Ovary (tissue), 9 donors: ENCODE data around the gene KIF15. TPM values are rescaled to one million over a fixed set of nuclear protein-coding genes. Genes with fewer than 3 reads are reported as not detected.

ENCODE experiments used
- DNase-seq, 5 donors: peaks; one replicate each; pipeline ENCODE4 v3.0.0-alpha.2; 2019 to 2020
- H3K27ac ChIP-seq, 2 donors: fragments of 200-600 bp; one replicate each; pipeline versions ENCODE4 v1.5.1 to v1.8.0; 2019 to 2022
- H3K27me3 ChIP-seq: fragments of 200-600 bp; one replicate; pipeline ENCODE4 v1.8.0; 2022
- H3K36me3 ChIP-seq: fragments of 200-600 bp; sonication (generic); one replicate; pipeline ENCODE4 v1.5.1; 2019
- H3K4me1 ChIP-seq: one replicate; pipeline ENCODE4 v1.8.1; 2013; ENCODE audit warnings: mild to moderate bottlenecking, moderate library complexity; ENCODE audit not compliant: insufficient read depth
- H3K4me3 ChIP-seq: fragments of 200-600 bp; sonication (generic); one replicate; pipeline ENCODE4 v1.5.1; 2017
- H3K9me3 ChIP-seq, 2 donors: fragments of 200-600 bp in 1 of 2; sonication (generic) in 1 of 2; one replicate each; pipeline versions ENCODE4 v1.5.1 to v1.8.1; 2013 to 2019; ENCODE audit warnings: mild to moderate bottlenecking in 1 of 2, moderate library complexity in 1 of 2
- CTCF ChIP-seq, 3 donors: fragments of 450-650 bp in 2 of 3; fragments of 200-600 bp in 1 of 3; IDR thresholded peaks; one replicate each; pipeline versions ENCODE4 v1.5.1 to v1.8.0; 2016 to 2022; ENCODE audit warnings: antibody characterized with exemption in 3 of 3, mild to moderate bottlenecking in 1 of 3
- EP300 ChIP-seq: sonication (generic); formaldehyde crosslinking; IDR thresholded peaks from one replicate; pipeline ENCODE4 v1.6.1; 2017; ENCODE audit warnings: antibody characterized with exemption
- POLR2A ChIP-seq: fragments of 450-650 bp; IDR thresholded peaks from one replicate; pipeline ENCODE4 v1.6.1; 2017; ENCODE audit warnings: antibody characterized with exemption, mild to moderate bottlenecking, moderate library complexity
- WGBS, 3 donors: extraction: QIAGEN DNeasy Blood & Tissue Kit in 1 of 3; methylation state at CpG; one replicate each; pipeline versions ENCODE4 v1.1.5 to v1.1.7; 2013 to 2017; 5-methylcytosine and 5-hydroxymethylcytosine counted together
- intact Hi-C, 4 donors: fragments of 100-400 bp; cut with DNase I; formaldehyde crosslinking; loops; one replicate each; pipeline versions ENCODE4 v1.11.0 to v1.15.1; 2022 to 2023
- polyA plus RNA-seq, 2 donors: library from polyadenylated mRNA; stranded (reverse); fragments of 200-250 nt in 1 of 2; fragments of 350-450 nt in 1 of 2; fragmentation: Illumina TruSeq in 1 of 2; extraction: RNeasy Lipid Tissue Mini Kit (QIAGEN cat#74804) in 1 of 2; gene quantifications; one replicate each; pipeline ENCODE4 v1.2.3, GENCODE V29; 2013 to 2014
- total RNA-seq, 7 donors: library from RNA; depleted of rRNA in 2 of 7; stranded (reverse); fragments of >200 nt in 2 of 7; fragmentation: NEBNext Ultra II Directional in 3 of 7; extraction: Animal tissue kit (Norgen Biotek cat#: 25700) in 3 of 7; gene quantifications; one replicate each; pipeline versions ENCODE4 v1.1.0 to v1.2.4, GENCODE V29; 2016 to 2023
- donor health status: DM: no; HTN: no; CAD: no; lungs with moderate emphysema.
- donor health status: DM: no; HTN: no; CAD: no.
- donor health status: Bipolar disorder and iron deficiency.
- donor health status: DM: yes; HTN: yes; CAD: no.
- donor health status: DM: no; HTN: no; CAD: no.
- donor health status: DM: yes; HTN: yes; CAD: no.

The KIF15 gene
- total and polyA plus RNA-seq, 9 donors = 0.15 to 0.99 (median 0.33) TPM; not detected in 1

GRCh38 chr3:44877333-44877732 lies 115.7 kb downstream of the KIF15 start:
- 82 to 88% (median 83%) methylated on average over 3 of the region's 3 CpGs for WGBS, 3 donors
- H3K36me3 ChIP-seq = no peaks in the 10 kb centered on the region
- H3K4me1 ChIP-seq = no peaks in the 10 kb centered on the region
- DNase-seq = no peak
- H3K4me3 ChIP-seq = no peak overlapping the region
- intact Hi-C loops = no loop called here
- TF ChIP-seq EP300 (no peak), CTCF (IDR thresholded peaks at IDR 0.05) (no peak), POLR2A (no peak)
- no peaks in the 10 kb centered on the region for H3K27me3 ChIP-seq
- no peaks in the 10 kb centered on the region for H3K9me3 ChIP-seq
- no peak overlapping the region for H3K27ac ChIP-seq

DNA sequence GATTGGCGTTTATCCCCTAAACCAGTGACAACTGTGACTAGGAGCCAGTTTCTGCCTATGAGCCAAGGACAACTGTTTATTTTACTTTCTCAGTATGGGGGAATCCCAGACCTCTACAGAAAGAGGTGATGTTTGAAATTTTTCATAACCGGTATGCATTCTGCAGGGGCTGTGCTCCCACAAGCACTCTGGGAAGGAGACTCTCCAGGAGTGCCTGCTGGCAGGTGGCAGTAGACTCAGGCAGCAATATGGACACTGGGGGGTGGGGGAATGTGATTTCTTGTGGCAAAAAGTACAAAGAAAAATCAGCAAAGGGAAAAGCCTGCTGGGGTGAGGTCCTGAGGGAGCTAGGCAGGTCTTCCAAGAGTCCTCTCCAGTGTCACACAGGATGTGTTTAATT lies 118.7 kb downstream of the KIF15 start:
- no peaks in the 10 kb centered on the region for H3K9me3 ChIP-seq
- no peak for DNase-seq
- 54 to 73% (median 57%) methylated on average over 2 of the region's 2 CpGs for WGBS, 3 donors
- H3K36me3 ChIP-seq = no peaks in the 10 kb centered on the region
- no peaks in the 10 kb centered on the region for H3K4me1 ChIP-seq
- intact Hi-C loops = no loop called here
- no peak overlapping the region for H3K27ac ChIP-seq
- no peaks in the 10 kb centered on the region for H3K27me3 ChIP-seq
- no peak for TF ChIP-seq POLR2A
- TF ChIP-seq CTCF (IDR thresholded peaks at IDR 0.05) = no peak
- no peak for TF ChIP-seq EP300
- no peak overlapping the region for H3K4me3 ChIP-seq

GRCh38 chr3:44883213-44883955 lies 121.8 kb downstream of the KIF15 start:
- Histone ChIP-seq H3K36me3 (no peaks in the 10 kb centered on the region), H3K27me3 (no peaks in the 10 kb centered on the region), H3K27ac (no peak overlapping the region), H3K9me3 (no peaks in the 10 kb centered on the region), H3K4me3 (no peak overlapping the region), H3K4me1 (no peaks in the 10 kb centered on the region)
- intact Hi-C loops = no loop called here
- no peak for TF ChIP-seq POLR2A
- TF ChIP-seq EP300 = no peak
- TF ChIP-seq CTCF (IDR thresholded peaks at IDR 0.05) = no peak
- no peak for DNase-seq
- WGBS, 3 donors = 87 to 93% (median 89%) methylated on average over 5 of the region's 5 CpGs

DNA sequence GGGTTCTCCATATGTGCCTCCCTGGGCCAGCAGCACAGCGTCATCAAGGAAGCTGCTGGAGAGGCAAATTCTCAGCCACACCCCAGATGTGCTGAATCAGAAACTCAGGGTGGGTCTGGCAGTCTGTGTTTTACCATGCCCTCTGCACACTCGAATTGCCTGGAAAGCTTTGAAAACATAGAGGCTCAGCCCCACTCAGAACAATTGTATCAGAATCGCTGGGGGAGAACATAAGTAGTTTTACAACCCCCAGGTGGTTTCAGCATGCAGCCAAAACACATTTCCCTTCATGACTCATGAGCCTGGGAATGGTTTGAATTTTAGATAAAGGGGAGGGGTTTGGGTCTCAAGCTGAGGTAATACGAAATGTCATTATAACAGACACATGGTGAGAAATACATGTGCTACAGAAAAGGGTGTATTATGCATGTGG lies 122.4 kb downstream of the KIF15 start:
- no peak overlapping the region for H3K4me3 ChIP-seq
- no peak for DNase-seq
- intact Hi-C loops = no loop called here
- no peak for TF ChIP-seq POLR2A
- no peak for TF ChIP-seq CTCF (IDR thresholded peaks at IDR 0.05)
- TF ChIP-seq EP300 = no peak
- H3K27ac ChIP-seq = no peak overlapping the region
- no peaks in the 10 kb centered on the region for H3K9me3 ChIP-seq
- no peaks in the 10 kb centered on the region for H3K4me1 ChIP-seq
- H3K27me3 ChIP-seq = no peaks in the 10 kb centered on the region
- H3K36me3 ChIP-seq = no peaks in the 10 kb centered on the region
- WGBS, 3 donors = 16 to 26% (median 23%) methylated on average over 4 of the region's 4 CpGs
